ENCODE results near the gene P2RY13. TPM values are rescaled to one million over a fixed set of nuclear protein-coding genes. Genes with fewer than 3 reads are reported as not detected.

The P2RY13 gene
- total RNA-seq, 4 donors from 2014 or later, result 0.72 to 10.7 (median 3.4) TPM

DNA sequence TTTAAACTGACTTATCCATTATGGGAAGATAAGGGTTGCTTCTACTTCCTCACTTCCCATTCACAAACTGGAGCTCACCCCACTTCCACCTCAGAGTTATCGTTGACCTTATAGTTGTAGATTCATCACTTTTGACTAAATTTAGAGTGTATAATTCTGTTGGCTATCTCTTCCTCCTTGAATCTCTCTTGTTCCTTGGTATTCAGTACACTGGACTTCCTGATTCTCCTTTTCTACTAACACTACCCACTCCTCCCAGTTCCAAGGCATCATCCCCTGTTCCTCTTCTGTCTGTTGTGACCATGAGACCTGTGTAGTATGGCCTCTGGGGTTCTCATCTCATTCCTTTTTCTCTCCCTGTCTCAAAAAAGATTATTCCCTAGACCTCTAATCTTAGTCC, 6.8 kb downstream of the P2RY13 start:
- no peak for TF ChIP-seq CTCF (IDR thresholded peaks at IDR 0.05)
- DNase-seq (ENCODE audit: low spot score) (no peak), ATAC-seq (ENCODE audit: low FRiP score) (no peak)

DNA sequence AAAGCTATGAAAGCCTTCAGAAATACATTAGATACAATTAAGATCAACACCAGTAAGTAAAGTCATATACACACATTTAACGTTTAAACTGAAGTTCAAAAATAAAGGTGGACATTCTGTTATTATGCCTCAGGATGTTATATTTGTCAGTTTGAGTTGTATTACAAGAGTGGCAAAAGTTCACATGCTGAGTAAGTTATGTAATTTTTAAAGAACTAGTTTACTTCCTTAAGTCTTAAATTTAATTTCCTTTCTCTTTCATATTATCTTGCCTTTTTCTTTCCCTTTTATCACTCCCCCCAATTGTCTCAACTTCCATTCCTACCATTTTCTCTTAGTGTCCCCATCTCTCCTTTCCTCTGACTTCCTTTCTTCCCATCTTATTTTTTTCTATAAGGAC, 7.8 kb downstream of the P2RY13 start:
- DNase-seq (ENCODE audit: low spot score), result no peak
- no peak for ATAC-seq (ENCODE audit: low FRiP score)
- no peak for TF ChIP-seq CTCF (IDR thresholded peaks at IDR 0.05)

DNA sequence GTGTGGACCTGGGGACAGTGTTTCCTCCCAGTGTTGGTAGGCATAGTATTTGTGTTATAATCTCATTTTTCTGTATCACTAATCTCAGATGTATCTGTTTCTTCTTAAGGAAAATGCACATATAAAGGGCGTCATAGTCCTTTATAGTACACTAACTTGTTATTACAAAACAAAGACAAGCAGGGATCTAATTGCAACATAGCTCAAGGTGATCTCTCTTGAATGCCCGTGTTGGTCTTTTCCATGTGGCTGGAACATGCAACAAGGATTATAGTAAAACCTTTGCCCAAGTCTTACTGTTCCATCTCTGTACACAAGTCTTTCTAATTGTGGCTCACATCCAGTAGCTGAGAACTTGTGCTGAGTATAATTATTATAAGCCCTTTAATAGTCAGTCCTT, 9.2 kb downstream of the P2RY13 start:
- TF ChIP-seq CTCF (IDR thresholded peaks at IDR 0.05), result no peak
- ATAC-seq (ENCODE audit: low FRiP score) (no peak), DNase-seq (ENCODE audit: low spot score) (no peak)

DNA sequence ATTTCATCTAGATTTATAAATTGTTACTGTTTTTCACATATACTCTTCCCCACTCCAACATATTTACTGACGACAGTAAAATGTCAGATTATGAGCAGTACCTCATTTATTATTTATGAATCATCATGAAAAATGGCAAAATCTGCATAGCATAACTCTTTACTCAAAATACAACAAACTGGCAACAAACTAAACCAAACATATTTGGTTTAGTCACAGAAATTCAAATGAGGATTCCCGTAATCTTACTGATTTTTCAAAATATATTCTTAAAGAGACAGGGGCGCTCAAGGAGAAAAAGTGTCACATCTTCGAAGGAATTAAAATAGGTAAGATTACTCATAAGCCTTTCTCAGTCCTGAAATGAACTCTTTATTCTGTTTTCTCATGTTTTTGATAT, 9.7 kb downstream of the P2RY13 start:
- TF ChIP-seq CTCF (IDR thresholded peaks at IDR 0.05), result no peak
- peak; percentile 64 for ATAC-seq (ENCODE audit: low FRiP score)
- DNase-seq (ENCODE audit: low spot score), result no peak

DNA sequence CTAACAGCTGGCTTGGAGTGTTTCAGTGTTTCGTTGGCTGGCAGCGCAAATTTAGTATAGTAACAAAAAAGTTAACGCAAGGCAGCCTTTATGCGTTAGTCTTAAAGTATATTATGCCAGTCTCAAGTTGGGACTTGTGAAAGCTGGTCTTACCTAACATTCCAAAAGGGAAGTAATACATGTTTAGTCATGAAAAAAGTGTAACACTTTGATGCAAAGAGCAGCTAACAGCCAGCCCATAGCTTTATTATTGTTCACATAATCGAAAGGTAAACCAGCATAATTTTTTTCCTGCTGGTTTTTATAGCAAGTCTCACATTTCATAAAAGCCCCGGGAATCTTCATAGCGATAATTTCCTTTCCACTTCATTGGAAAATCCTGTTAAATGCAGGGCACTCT, 10.4 kb downstream of the P2RY13 start:
- no peak for DNase-seq (ENCODE audit: low spot score)
- no peak for TF ChIP-seq CTCF (IDR thresholded peaks at IDR 0.05)
- no peak for ATAC-seq (ENCODE audit: low FRiP score)

DNA sequence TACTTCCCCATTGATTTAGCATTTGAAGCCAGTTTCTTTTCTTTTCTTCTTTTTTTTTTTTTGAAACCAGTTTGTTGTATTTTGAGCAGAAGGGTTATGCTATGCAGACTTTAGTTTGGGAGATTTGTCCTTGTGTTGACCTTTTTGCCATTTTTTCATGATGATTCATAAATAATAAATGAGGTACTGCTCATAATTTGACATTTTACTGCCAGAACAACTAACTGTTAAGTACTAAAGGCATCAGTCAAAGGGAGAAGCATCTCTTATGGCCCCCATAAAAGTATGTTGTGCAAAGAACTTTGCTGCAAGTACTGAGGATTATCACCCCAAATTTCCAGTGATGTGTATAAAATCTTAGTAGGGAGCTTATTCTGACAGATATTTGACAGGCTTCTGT, 11.0 kb downstream of the P2RY13 start:
- no peak for TF ChIP-seq CTCF (IDR thresholded peaks at IDR 0.05)
- DNase-seq (ENCODE audit: low spot score) (no peak), ATAC-seq (ENCODE audit: low FRiP score) (no peak)

- no peak for TF ChIP-seq CTCF (IDR thresholded peaks at IDR 0.05)
- DNase-seq (ENCODE audit: low spot score), result no peak
- peak; percentile 42 for ATAC-seq (ENCODE audit: low FRiP score)
Observed at GRCh38 chr3:151316267-151316991, 12.9 kb downstream of the P2RY13 start, which contains the start of gene GPR87. Gene GPR87 (minus strand): TSS chr3:151316820. CDS start chr3:151300100, 16,720 bp downstream.

All from omental fat pad (tissue), 4 donors.